HepG2 (cell line): ENCODE data around the gene SLC7A8. TPM values are rescaled to one million over a fixed set of nuclear protein-coding genes. Genes with fewer than 3 reads are reported as not detected.

Experiments
- EP300 ChIP-seq, 3 experiments: sonication (generic) in 1 of 3; formaldehyde crosslinking in 1 of 3; IDR thresholded peaks; 2 replicates each; pipeline versions ENCODE4 v1.5.1 to v1.6.1; 2011 to 2020; ENCODE audit warnings: low read depth in 2 of 3, low read length in 2 of 3, borderline replicate concordance in 1 of 3, improper control_type of control experiment in 1 of 3, mild to moderate bottlenecking in 1 of 3, missing genetic modification reagents in 1 of 3, moderate library complexity in 1 of 3
- ERF ChIP-seq: IDR thresholded peaks from 2 replicates; pipeline ENCODE4 v1.6.1; 2018; ENCODE audit warnings: missing biosample characterization, missing genetic modification reagents
- HNF4A ChIP-seq: sonication (generic); formaldehyde crosslinking; IDR thresholded peaks from 2 replicates; pipeline ENCODE4 v1.4.0; 2020; ENCODE audit warnings: missing genetic modification reagents
- IRF9 ChIP-seq: sonication (generic); formaldehyde crosslinking; IDR thresholded peaks from 2 replicates; pipeline ENCODE4 v1.8.0; 2022; ENCODE audit warnings: missing genetic modification reagents, mild to moderate bottlenecking, borderline replicate concordance
- MIXL1 ChIP-seq: IDR thresholded peaks from 2 replicates; pipeline ENCODE4 v1.6.1; 2016
- MYNN ChIP-seq: sonication (generic); formaldehyde crosslinking; IDR thresholded peaks from 2 replicates; pipeline ENCODE4 v1.4.0; 2020; ENCODE audit warnings: mild to moderate bottlenecking, low read depth, missing genetic modification reagents
- PLRG1 ChIP-seq: fragments of 450-650 bp; conservative IDR thresholded peaks from 2 replicates; pipeline ENCODE4 v1.6.1; 2016
- POLR2AphosphoS2 ChIP-seq: IDR thresholded peaks from 2 replicates; pipeline ENCODE4 v1.6.1; 2011; ENCODE audit warnings: low read depth, low read length, improper control_type of control experiment
- RFX1 ChIP-seq: fragments of 450-650 bp; IDR thresholded peaks from 2 replicates; pipeline ENCODE4 v1.6.1; 2017
- SALL2 ChIP-seq: sonication (generic); formaldehyde crosslinking; IDR thresholded peaks from 2 replicates; pipeline ENCODE4 v1.8.1; 2023; ENCODE audit warnings: mild to moderate bottlenecking, missing genetic modification reagents, inconsistent platforms
- SNAPC4 ChIP-seq: sonication (generic); formaldehyde crosslinking; IDR thresholded peaks from 2 replicates; pipeline ENCODE4 v1.4.0; 2020; ENCODE audit warnings: mild to moderate bottlenecking, missing genetic modification reagents
- SP1 ChIP-seq, 2 experiments: fragments of 450-650 bp in 1 of 2; sonication (generic) in 1 of 2; formaldehyde crosslinking in 1 of 2; IDR thresholded peaks; 2 replicates each; pipeline versions ENCODE4 v1.4.0 to v1.6.1; 2016 to 2020; ENCODE audit warnings: missing genetic modification reagents in 1 of 2
- SRSF9 ChIP-seq: fragments of 200-400 bp; formaldehyde crosslinking; IDR thresholded peaks from 2 replicates; pipeline ENCODE4 v1.6.1; 2018; ENCODE audit warnings: borderline replicate concordance, mild to moderate bottlenecking, low read depth, low read length; ENCODE audit not compliant: insufficient read depth, poor library complexity, severe bottlenecking
- TIGD3 ChIP-seq: sonication (generic); formaldehyde crosslinking; IDR thresholded peaks from 2 replicates; pipeline ENCODE4 v1.5.1; 2020; ENCODE audit warnings: mild to moderate bottlenecking, missing genetic modification reagents, borderline replicate concordance
- ZBTB21 ChIP-seq: sonication (generic); formaldehyde crosslinking; IDR thresholded peaks from 2 replicates; pipeline ENCODE4 v1.4.0; 2020; ENCODE audit warnings: missing genetic modification reagents
- ZGPAT ChIP-seq: IDR thresholded peaks from 2 replicates; pipeline ENCODE4 v1.6.1; 2016; ENCODE audit warnings: mild to moderate bottlenecking
- ZNF547 ChIP-seq: sonication (generic); formaldehyde crosslinking; IDR thresholded peaks from 2 replicates; pipeline ENCODE4 v1.5.1; 2020; ENCODE audit warnings: mild to moderate bottlenecking, missing genetic modification reagents
- ZNF569 ChIP-seq: sonication (generic); formaldehyde crosslinking; IDR thresholded peaks from 2 replicates; pipeline ENCODE4 v1.5.0; 2020; ENCODE audit warnings: mild to moderate bottlenecking, missing genetic modification reagents, moderate library complexity, borderline replicate concordance
- ZNF589 ChIP-seq: sonication (generic); formaldehyde crosslinking; conservative IDR thresholded peaks from 2 replicates; pipeline ENCODE4 v1.8.0; 2022; ENCODE audit warnings: mild to moderate bottlenecking, moderate library complexity, missing genetic modification reagents
- polyA plus RNA-seq, 8 experiments: library from polyadenylated mRNA; depleted of rRNA in 3 of 8; stranded (reverse) in 7 of 8; unstranded in 1 of 8; fragments of >200 nt; fragmentation: Illumina TruSeq in 4 of 8; extraction: Trizol in 4 of 8; gene quantifications; 2 replicates each; pipeline versions ENCODE4 v1.2.1 to v1.2.3, GENCODE V29; 2011 to 2016; ENCODE audit warnings: low read depth in 4 of 8, missing spikeins in 1 of 8, mixed read lengths in 1 of 8; ENCODE audit not compliant: insufficient read depth in 1 of 8
- total RNA-seq, 5 experiments: library from RNA; depleted of rRNA; stranded (reverse); fragments of >200 nt; fragmentation: Illumina TruSeq; extraction: Trizol; gene quantifications; 2 replicates each; pipeline ENCODE4 v1.2.3, GENCODE V29; 2016; ENCODE audit warnings: low read depth in 1 of 5

Gene SLC7A8
- total and polyA plus RNA-seq, 2 of the 13 experiments (the other 11 are each of a cell fraction or from before 2014, with no cell fraction given), result 0.25 TPM; not detected in 1

GRCh38 chr14:23095196-23096108, 88.0 kb downstream of the SLC7A8 start, which contains the start of gene C14orf119 (continued):
- TF ChIP-seq SNAPC4 (CRISPR knock-in tag) (peak; percentile 82; the same call in 1 of the 2 replicates), MYNN (CRISPR knock-in tag) (no peak), IRF9 (CRISPR knock-in tag) (0 out of 2 replicates have a peak, but pooled peaks have one; percentile 41), MIXL1 (CRISPR knock-in tag) (peak; percentile 60; the same call in 1 of the 2 replicates), ZBTB21 (CRISPR knock-in tag) (peak; percentile 69), ZNF569 (no peak), TIGD3 (CRISPR knock-in tag) (no peak), EP300 (IDR thresholded peaks at IDR 0.05; ENCODE audit: low read depth in 2 of 2, low read length in 2 of 2) (no peak; a peak in 2 of 4 replicates), EP300 (CRISPR knock-in tag; IDR thresholded peaks at IDR 0.05; ENCODE audit: borderline replicate concordance) (peak; percentile 70), SALL2 (no peak), ZNF589 (no peak), PLRG1 (no peak), ZGPAT (CRISPR knock-in tag) (peak; percentile 45), ZNF547 (CRISPR knock-in tag) (peak; percentile 22), ERF (CRISPR knock-in tag) (no peak; the same call in none of the 2 replicates), RFX1 (no peak), SRSF9 (no peak), SP1 (IDR thresholded peaks at IDR 0.05) (no peak), SP1 (CRISPR knock-in tag; IDR thresholded peaks at IDR 0.05) (peak; percentile 80), POLR2AphosphoS2 (no peak), HNF4A (CRISPR knock-in tag) (peak; percentile 53; the same call in 1 of the 2 replicates)
